Smooth muscle cell (in vitro differentiated cells): Measurements from ENCODE around the gene ASS1. TPM values are rescaled to one million over a fixed set of nuclear protein-coding genes. Genes with fewer than 3 reads are reported as not detected.

ENCODE experiments used
- DNase-seq: peaks from one replicate; lab custom pipeline; 2025; ENCODE audit not compliant: unreplicated experiment; lab: John Stamatoyannopoulos, UW
- H2AFZ ChIP-seq: fragments of 200-600 bp; sonication (generic); 2 replicates; pipeline ENCODE4 v1.6.0; 2016; ENCODE audit warnings: antibody characterized with exemption, low read depth, mild to moderate bottlenecking
- H3F3A ChIP-seq: fragments of 200-600 bp; sonication (generic); 2 replicates; pipeline ENCODE4 v1.6.0; 2017; ENCODE audit warnings: antibody characterized with exemption, low read depth
- H3K27ac ChIP-seq: fragments of 200-600 bp; sonication (generic); 2 replicates; pipeline ENCODE4 v1.5.1; 2016; ENCODE audit warnings: low read depth, mild to moderate bottlenecking
- H3K27me3 ChIP-seq: fragments of 200-600 bp; sonication (generic); 2 replicates; pipeline ENCODE4 v1.6.1; 2016; ENCODE audit warnings: low read depth, mild to moderate bottlenecking
- H3K36me3 ChIP-seq: fragments of 200-600 bp; sonication (generic); 2 replicates; pipeline ENCODE4 v1.5.1; 2016; ENCODE audit warnings: low read depth
- H3K4me1 ChIP-seq: fragments of 200-600 bp; sonication (generic); 2 replicates; pipeline ENCODE4 v1.5.1; 2016; ENCODE audit warnings: low read depth
- H3K4me2 ChIP-seq: fragments of 200-600 bp; sonication (generic); 2 replicates; pipeline ENCODE4 v1.6.0; 2016; ENCODE audit warnings: mild to moderate bottlenecking
- H3K4me3 ChIP-seq: fragments of 200-600 bp; sonication (generic); 2 replicates; pipeline ENCODE4 v1.5.1; 2016; ENCODE audit warnings: mild to moderate bottlenecking
- H3K79me2 ChIP-seq: fragments of 200-600 bp; sonication (generic); 2 replicates; pipeline ENCODE4 v1.6.0; 2016; ENCODE audit warnings: low read depth, mild to moderate bottlenecking
- H3K9ac ChIP-seq: fragments of 200-600 bp; sonication (generic); 2 replicates; pipeline ENCODE4 v1.6.0; 2016; ENCODE audit warnings: low read depth
- H3K9me3 ChIP-seq: fragments of 200-600 bp; sonication (generic); replicated peaks from 2 replicates; pipeline ENCODE4 v1.5.1; 2016; ENCODE audit warnings: low read depth
- H4K20me1 ChIP-seq: fragments of 200-600 bp; sonication (generic); 2 replicates; pipeline ENCODE4 v1.6.0; 2016; ENCODE audit warnings: low read depth
- CTCF ChIP-seq: fragments of 200-600 bp; sonication (generic); IDR thresholded peaks from 2 replicates; pipeline ENCODE4 v1.5.1; 2017; ENCODE audit warnings: borderline replicate concordance, mild to moderate bottlenecking, antibody characterized with exemption; ENCODE audit not compliant: insufficient read depth, poor library complexity, severe bottlenecking
- WGBS: methylation state at CpG from one replicate; pipeline ENCODE4 v1.1.7; 2016; ENCODE audit warnings: low lambda C conversion rate; 5-methylcytosine and 5-hydroxymethylcytosine counted together
- polyA plus RNA-seq: library from polyadenylated mRNA; unstranded; fragments of >200 nt; fragmentation: Nextera tagmentation; extraction: Ambion mirVana; gene quantifications from 2 replicates; pipeline ENCODE4 v1.2.1, GENCODE V29; 2016
- total RNA-seq: library from RNA; depleted of rRNA; stranded (reverse); fragments of >200 nt; gene quantifications from 2 replicates; pipeline ENCODE4 v1.2.3, GENCODE V29; 2014

The ASS1 gene
- total and polyA plus RNA-seq, 2 experiments from 2014 or later = 78.2 to 81.5 TPM

- no peaks in the 10 kb centered on the region for H3F3A ChIP-seq
- no peak overlapping the region for H3K27ac ChIP-seq
- peaks cover 25% of the 10 kb centered on the region for H3K4me1 ChIP-seq
- DNase-seq = no peak
- H3K9ac ChIP-seq = no peak overlapping the region
- H3K4me3 ChIP-seq = no peak overlapping the region
- H3K27me3 ChIP-seq = no peaks in the 10 kb centered on the region
- no peaks in the 10 kb centered on the region for H4K20me1 ChIP-seq
- TF ChIP-seq CTCF = no peak
- no peaks in the 10 kb centered on the region for H3K36me3 ChIP-seq
- 95% methylated on average over 21 of the region's 21 CpGs for WGBS
- no peaks in the 10 kb centered on the region for H3K79me2 ChIP-seq
- no peaks in the 10 kb centered on the region for H3K9me3 ChIP-seq
- H2AFZ ChIP-seq = no peak overlapping the region
- H3K4me2 ChIP-seq = no peak overlapping the region
Observed at GRCh38 chr9:130476151-130476730, 31.5 kb downstream of the ASS1 start.

- peaks cover 16% of the 10 kb centered on the region for H3K4me1 ChIP-seq
- 96% methylated on average over 12 of the region's 12 CpGs for WGBS
Observed at GRCh38 chr9:130477564-130477963, 32.8 kb downstream of the ASS1 start.

GRCh38 chr9:130478152-130478551, 33.4 kb downstream of the ASS1 start:
- Histone ChIP-seq H3K27me3 (no peaks in the 10 kb centered on the region), H3K9me3 (no peaks in the 10 kb centered on the region), H3F3A (no peaks in the 10 kb centered on the region), H3K4me1 (peaks cover 16% of the 10 kb centered on the region), H3K27ac (no peak overlapping the region), H2AFZ (no peak overlapping the region), H3K4me2 (no peak overlapping the region), H3K9ac (no peak overlapping the region), H3K79me2 (no peaks in the 10 kb centered on the region), H3K4me3 (no peak overlapping the region), H3K36me3 (no peaks in the 10 kb centered on the region), H4K20me1 (no peaks in the 10 kb centered on the region)
- no peak for DNase-seq
- WGBS = 97% methylated on average over 9 of the region's 9 CpGs
- no peak for TF ChIP-seq CTCF

More at GRCh38 chr9:130477564-130477963, 32.8 kb downstream of the ASS1 start:
- Histone ChIP-seq H3K27ac (no peak overlapping the region), H3K9ac (no peak overlapping the region), H3K36me3 (no peaks in the 10 kb centered on the region), H3K9me3 (no peaks in the 10 kb centered on the region), H3K27me3 (no peaks in the 10 kb centered on the region), H3K4me2 (no peak overlapping the region), H3F3A (no peaks in the 10 kb centered on the region), H4K20me1 (no peaks in the 10 kb centered on the region), H2AFZ (no peak overlapping the region), H3K4me3 (no peak overlapping the region), H3K79me2 (no peaks in the 10 kb centered on the region)
- no peak for DNase-seq
- no peak for TF ChIP-seq CTCF
